GM10847 (cell line): ENCODE data around the gene CACHD1.

Experiments used
- POLR2A ChIP-seq: IDR thresholded peaks from 2 replicates; pipeline ENCODE4 v1.6.1; 2011; ENCODE audit not compliant: insufficient read length; ENCODE audit errors: extremely low read depth

Gene CACHD1

GRCh38 chr1:64469977-64470664 is at the start of gene CACHD1:
Gene CACHD1, plus strand, starts transcription at chr1:64470129. Its CDS starts 616 bp downstream, at chr1:64470745.
- TF ChIP-seq POLR2A = no peak

- no peak for TF ChIP-seq POLR2A
Measured at GRCh38 chr1:64421377-64421776, 48.6 kb upstream of the CACHD1 start.

- no peak for TF ChIP-seq POLR2A
Measured at GRCh38 chr1:64423526-64423925, 46.4 kb upstream of the CACHD1 start.

- no peak for TF ChIP-seq POLR2A
Measured at GRCh38 chr1:64424412-64424811, 45.5 kb upstream of the CACHD1 start.

GRCh38 chr1:64425521-64425920 is 44.4 kb upstream of the CACHD1 start:
- no peak for TF ChIP-seq POLR2A

GRCh38 chr1:64426681-64427080 is 43.2 kb upstream of the CACHD1 start:
- TF ChIP-seq POLR2A = no peak

GRCh38 chr1:64427879-64428278 is 42.0 kb upstream of the CACHD1 start:
- TF ChIP-seq POLR2A = no peak

GRCh38 chr1:64433308-64433707 is 36.6 kb upstream of the CACHD1 start:
- no peak for TF ChIP-seq POLR2A

- TF ChIP-seq POLR2A = no peak
Measured at GRCh38 chr1:64433747-64434146, 36.2 kb upstream of the CACHD1 start.

GRCh38 chr1:64435000-64435399 is 34.9 kb upstream of the CACHD1 start:
- TF ChIP-seq POLR2A = no peak

- TF ChIP-seq POLR2A = no peak
Measured at GRCh38 chr1:64437453-64437852, 32.5 kb upstream of the CACHD1 start.

GRCh38 chr1:64440183-64440826 is 29.6 kb upstream of the CACHD1 start:
- TF ChIP-seq POLR2A = no peak

- no peak for TF ChIP-seq POLR2A
Measured at GRCh38 chr1:64451440-64451839, 18.5 kb upstream of the CACHD1 start.

- no peak for TF ChIP-seq POLR2A
Measured at GRCh38 chr1:64453688-64454087, 16.2 kb upstream of the CACHD1 start.

- TF ChIP-seq POLR2A = no peak
Measured at GRCh38 chr1:64458915-64459314, 11.0 kb upstream of the CACHD1 start.

- TF ChIP-seq POLR2A = no peak
Measured at GRCh38 chr1:64459743-64460142, 10.2 kb upstream of the CACHD1 start.

- no peak for TF ChIP-seq POLR2A
Measured at GRCh38 chr1:64466033-64466432, 3.9 kb upstream of the CACHD1 start.
